ENCODE measurements around the gene TINCR. TPM values are rescaled to one million over a fixed set of nuclear protein-coding genes. Genes with fewer than 3 reads are reported as not detected.

TINCR gene
- total RNA-seq, 1 experiment from 2014 or later: 0.85 TPM

GRCh38 chr19:5563935-5564612 lies 3.7 kb downstream of the TINCR start:
- Mint-ChIP-seq H3K4me1 (peaks cover 10% of the 10 kb centered on the region), H3K4me3 (no peak overlapping the region), H3K27ac (no peak overlapping the region), H3K27me3 (ENCODE audit: low read depth) (peaks cover 12% of the 10 kb centered on the region), H3K9me3 (peaks cover 11% of the 10 kb centered on the region), H3K36me3 (no peaks in the 10 kb centered on the region)
- DNase-seq (ENCODE audit: low spot score) (no peak), ATAC-seq (no peak)
- ChIA-PET CTCF (interaction anchor here (0.9 to 1.8 kb wide), 7 partner anchors 16 to 125 kb away, joined by 3 to 9 read pairs (median 5); no protein-coding TSS in a partner anchor), POLR2A (no interaction called here)
- TF ChIP-seq CREB1 (CRISPR knock-in tag; IDR thresholded peaks at IDR 0.05) (no peak), STAT6 (CRISPR knock-in tag; conservative IDR thresholded peaks at IDR 0.05; ENCODE audit: low read depth) (no peak), CBFB (CRISPR knock-in tag; IDR thresholded peaks at IDR 0.05; ENCODE audit: low read depth) (no peak), ZNF425 (CRISPR knock-in tag; conservative IDR thresholded peaks at IDR 0.05) (no peak), CDX4 (CRISPR knock-in tag; IDR thresholded peaks at IDR 0.05; ENCODE audit: borderline replicate concordance) (no peak), MLX (CRISPR knock-in tag; IDR thresholded peaks at IDR 0.05) (no peak), ERG (CRISPR knock-in tag; IDR thresholded peaks at IDR 0.05) (no peak), TP53 (CRISPR knock-in tag; IDR thresholded peaks at IDR 0.05) (no peak), TEAD1 (CRISPR knock-in tag; IDR thresholded peaks at IDR 0.05) (no peak), ZMAT4 (CRISPR knock-in tag; IDR thresholded peaks at IDR 0.05) (no peak), AR (CRISPR knock-in tag; IDR thresholded peaks at IDR 0.05) (no peak)

- H3K27ac Mint-ChIP-seq: no peak overlapping the region
- peaks cover 13% of the 10 kb centered on the region for H3K4me1 Mint-ChIP-seq
- TF ChIP-seq CTCF (IDR thresholded peaks at IDR 0.05) (0 out of 2 replicates have a peak, but pooled peaks have one; percentile 13), ERG (CRISPR knock-in tag; IDR thresholded peaks at IDR 0.05) (no peak), GTF2I (CRISPR knock-in tag; conservative IDR thresholded peaks at IDR 0.05) (peak; percentile 94)
- peaks cover 11% of the 10 kb centered on the region for H3K9me3 Mint-ChIP-seq
- CTCF ChIA-PET: interaction anchor here (0.9 to 1.8 kb wide), 7 partner anchors 15 to 127 kb away, joined by 3 to 9 read pairs (median 5); no protein-coding TSS in a partner anchor
- POLR2A ChIA-PET: no interaction called here
- H3K4me3 Mint-ChIP-seq: no peak overlapping the region
- peaks cover 4% of the 10 kb centered on the region for H3K27me3 Mint-ChIP-seq (ENCODE audit: low read depth)
- DNase-seq (ENCODE audit: low spot score) (peak; percentile 67), ATAC-seq (peak; percentile 47)
- H3K36me3 Mint-ChIP-seq: no peaks in the 10 kb centered on the region
These were observed 4.7 kb downstream of the TINCR start for GRCh38 chr19:5563008-5563431.

Measured in WTC11 (cell line).